GM12892 (cell line): ENCODE measurements around the gene ETV3. TPM values are rescaled to one million over a fixed set of nuclear protein-coding genes. Genes with fewer than 3 reads are reported as not detected.
"Not testable (repeated sequence)": the region's sequence is repeated elsewhere in the genome, so short reads cannot be mapped to it uniquely, and the experiment has no call there.

Experiments used
- DNase-seq: peaks from one replicate; pipeline ENCODE4 v3.0.0; 2011; ENCODE audit not compliant: insufficient read length
- FAIRE-seq: peaks from 2 replicates; lab custom pipeline; 2011; peaks lifted over from hg19 to GRCh38; lab: Jason Lieb, UNC
- POLR2A ChIP-seq: IDR thresholded peaks from 2 replicates; pipeline ENCODE4 v1.6.1; 2011; ENCODE audit warnings: low read depth, low read length, control low read depth
- POLR2AphosphoS5 ChIP-seq: IDR thresholded peaks from 2 replicates; pipeline ENCODE4 v1.6.1; 2011; ENCODE audit warnings: low read depth, low read length, control low read depth
- TAF1 ChIP-seq: IDR thresholded peaks from 2 replicates; pipeline ENCODE4 v1.6.1; 2011; ENCODE audit warnings: low read depth, mild to moderate bottlenecking, control low read depth, low read length, borderline replicate concordance
- polyA plus RNA-seq: library from polyadenylated mRNA; unstranded; fragments of >200 nt; gene quantifications from one replicate; pipeline ENCODE4 v1.2.1, GENCODE V29; 2012; ENCODE audit warnings: missing spikeins, inconsistent platforms; ENCODE audit not compliant: missing spikeins

Gene ETV3
- 6.6 TPM for polyA plus RNA-seq

DNA sequence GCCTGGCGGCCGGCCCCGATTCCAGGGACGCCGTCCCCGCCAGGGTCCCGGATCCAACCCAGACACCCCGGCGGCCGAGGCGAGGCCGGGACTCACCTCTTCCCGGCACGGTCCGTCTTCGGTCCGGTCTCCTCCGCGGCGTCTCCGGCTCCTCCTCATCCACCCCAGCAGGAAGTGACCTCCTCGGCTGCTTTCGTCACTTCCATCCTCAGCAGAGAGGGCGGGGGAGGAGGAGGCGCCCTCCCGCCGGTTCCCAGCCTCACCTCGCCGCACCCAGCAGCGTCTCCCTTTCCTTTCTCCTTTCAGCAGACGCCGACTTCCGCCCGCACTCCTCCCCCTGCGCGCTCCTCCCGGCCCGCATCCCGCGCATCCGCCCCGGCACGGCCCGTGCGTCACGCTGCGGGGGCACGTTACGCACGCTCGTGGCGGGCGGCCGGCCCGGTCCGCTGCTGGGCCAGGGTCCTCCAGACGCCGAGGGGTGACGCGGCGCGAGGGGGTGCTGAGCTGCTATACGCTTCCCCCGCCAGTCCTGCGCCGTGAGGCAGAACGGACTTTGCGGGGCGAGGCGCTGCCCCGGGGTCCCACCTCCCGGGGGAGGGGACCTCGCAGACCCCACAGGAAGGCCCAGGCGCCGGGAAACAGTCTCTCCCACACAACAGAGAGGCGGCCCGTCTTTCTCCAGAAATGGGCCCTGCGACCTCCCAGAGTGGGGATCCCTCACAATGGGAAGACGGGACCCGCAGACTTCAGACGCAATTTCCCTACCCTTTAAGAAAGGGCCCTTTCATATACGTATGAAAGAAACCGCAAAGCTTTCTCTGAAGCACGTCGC lies at the start of gene ETV3:
ETV3 (minus strand) TSS at position 176 of the 832 bp plus-strand sequence. CDS start 2,043 bp downstream, outside the sequence.
- DNase-seq (peak; percentile 85), FAIRE-seq (peak; percentile 92)
- TF ChIP-seq POLR2AphosphoS5, result peak; percentile 56; the same call in 1 of the 2 replicates
- TF ChIP-seq TAF1, result no peak
- TF ChIP-seq POLR2A, result peak; percentile 83

DNA sequence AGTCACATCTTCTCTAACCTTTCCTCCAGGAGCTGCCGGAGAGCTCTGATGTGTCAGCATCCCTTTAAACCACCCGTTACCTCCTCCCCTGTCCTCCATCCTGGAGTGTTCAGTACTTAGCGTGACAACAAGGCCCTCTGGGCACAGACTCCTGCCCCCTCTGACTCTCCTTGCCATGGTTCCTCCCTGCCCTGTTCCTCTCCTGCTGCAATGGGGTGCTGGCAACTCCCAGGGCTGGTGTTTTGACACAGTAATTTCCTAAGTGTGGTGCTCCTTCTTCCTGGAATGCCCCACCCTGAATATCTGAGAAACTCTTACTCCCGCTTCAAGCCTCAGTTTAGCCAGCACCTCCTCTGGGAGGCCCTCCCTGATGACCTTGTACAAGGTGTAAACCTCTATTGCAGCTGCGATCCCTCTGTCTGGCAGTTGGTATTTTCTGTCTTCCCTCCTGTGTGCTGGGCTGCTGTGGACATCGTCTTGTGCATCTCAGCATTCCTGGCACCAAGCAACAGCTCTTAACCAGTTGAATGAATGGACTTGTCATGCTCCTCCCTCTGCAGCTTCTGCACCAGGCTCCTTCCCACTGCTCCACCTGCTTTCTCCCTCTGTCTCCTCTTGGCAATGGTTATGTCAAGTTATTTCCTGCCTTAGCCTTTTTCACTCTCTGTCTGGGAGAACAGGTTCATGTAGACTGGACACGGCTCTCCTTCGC lies 48.2 kb upstream of the ETV3 start:
- no peak for TF ChIP-seq TAF1
- no peak for TF ChIP-seq POLR2AphosphoS5
- no peak for TF ChIP-seq POLR2A
- FAIRE-seq (no peak), DNase-seq (no peak)

DNA sequence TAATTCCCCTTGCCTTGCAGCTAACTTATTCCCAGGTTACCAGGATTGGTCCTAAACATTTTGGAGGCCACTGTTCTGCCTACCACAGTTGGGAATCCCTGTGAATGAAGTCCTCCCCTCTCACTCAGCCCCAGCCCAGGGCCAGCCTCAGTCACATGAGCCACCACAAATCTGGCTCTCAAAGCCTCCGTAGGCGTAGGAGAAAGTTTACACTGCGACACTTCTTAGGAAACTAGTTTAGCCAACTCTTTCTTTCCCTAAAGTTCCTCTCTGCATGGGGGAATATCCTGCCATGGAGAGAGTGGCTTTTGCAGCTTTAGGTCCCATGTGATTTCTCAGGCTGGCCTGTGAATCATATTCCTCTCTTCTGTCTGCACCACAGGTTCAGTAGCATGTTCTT lies 45.7 kb upstream of the ETV3 start:
- no peak for FAIRE-seq
- DNase-seq, result no peak
- TF ChIP-seq POLR2A, result no peak
- TF ChIP-seq POLR2AphosphoS5, result no peak
- TF ChIP-seq TAF1, result no peak

DNA sequence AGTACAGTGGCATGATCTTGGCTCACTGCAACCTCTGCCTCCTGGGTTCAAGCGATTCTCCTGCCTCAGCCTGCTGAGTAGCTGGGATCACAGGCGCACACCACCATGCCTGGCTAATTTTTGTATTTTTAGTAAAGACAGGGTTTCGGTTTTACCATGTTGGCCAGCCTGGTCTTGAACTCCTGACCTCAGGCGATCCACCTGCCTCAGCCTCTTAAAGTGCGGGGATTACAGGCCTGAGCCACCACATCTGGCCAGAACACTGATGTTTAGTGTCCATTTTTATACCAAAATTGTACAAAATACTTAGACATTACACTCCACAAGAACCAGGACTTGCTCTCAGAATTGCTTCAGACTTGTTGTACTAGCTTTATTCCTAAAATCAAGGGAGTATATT lies 44.2 kb upstream of the ETV3 start:
- DNase-seq, FAIRE-seq: not testable (repeated sequence)

DNA sequence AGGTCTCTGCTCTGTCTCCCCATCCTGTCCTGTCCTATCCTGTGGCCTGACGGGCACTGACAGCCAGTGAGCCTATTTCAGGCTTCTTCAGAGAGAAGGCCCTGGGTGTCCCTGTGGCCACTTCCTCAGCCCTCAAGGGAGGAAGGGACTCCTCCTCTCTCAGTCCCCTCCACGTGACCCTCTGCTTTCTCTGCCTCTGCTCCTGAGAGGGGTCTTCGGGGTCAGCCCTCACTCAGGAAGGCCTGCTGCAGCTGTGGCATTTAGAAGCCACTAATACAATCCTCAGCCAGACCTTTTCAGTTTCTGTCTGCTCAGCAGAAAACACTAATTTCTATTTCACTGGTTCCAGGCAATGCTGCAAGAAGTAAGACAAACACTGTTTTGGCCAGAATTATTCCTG lies 43.6 kb upstream of the ETV3 start:
- TF ChIP-seq POLR2A, result no peak
- no peak for TF ChIP-seq POLR2AphosphoS5
- TF ChIP-seq TAF1, result no peak
- FAIRE-seq (peak; percentile 21), DNase-seq (peak; percentile 33)

DNA sequence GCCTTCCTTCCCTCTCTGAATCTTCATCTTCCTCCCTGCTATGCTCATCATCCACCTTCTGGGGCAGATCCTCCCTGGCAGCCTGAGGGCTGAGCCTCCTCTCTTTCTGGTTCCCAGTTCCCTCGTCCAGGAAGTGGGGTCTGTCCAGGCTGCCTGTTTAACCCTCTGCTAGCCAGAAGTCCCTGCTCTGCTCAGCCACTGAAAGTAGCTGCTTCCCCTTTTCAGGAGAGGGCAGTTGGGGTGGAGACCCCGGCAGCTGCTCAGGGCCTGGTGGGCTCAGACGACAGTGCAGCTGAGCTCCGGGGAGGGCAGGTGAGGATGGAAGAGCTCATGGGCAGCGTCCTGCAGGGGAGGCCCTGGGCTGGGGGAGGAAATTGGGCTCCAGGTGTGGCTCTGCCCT lies 43.1 kb upstream of the ETV3 start:
- FAIRE-seq (peak; percentile 84), DNase-seq (peak; percentile 32)
- TF ChIP-seq POLR2AphosphoS5 (no peak), POLR2A (no peak), TAF1 (no peak)

DNA sequence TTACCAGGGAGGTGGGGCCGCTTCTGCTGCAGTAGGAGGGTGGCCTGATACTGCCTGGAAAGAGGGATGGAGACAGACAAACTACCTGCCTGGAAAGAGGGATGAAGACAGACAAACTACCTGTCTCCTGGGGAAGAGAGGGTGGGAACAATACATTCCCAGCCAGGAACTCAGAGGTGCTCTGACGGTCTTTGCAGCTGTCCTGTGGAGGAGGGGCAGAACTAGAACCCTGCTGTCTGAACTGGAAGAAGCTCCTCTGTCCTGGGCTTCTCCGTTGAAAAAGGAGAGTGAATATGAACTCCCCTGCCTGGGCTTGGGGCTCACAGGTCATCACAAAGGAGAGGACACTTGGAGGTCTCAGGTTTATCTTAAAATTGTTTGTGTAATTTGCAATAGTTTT lies 40.3 kb upstream of the ETV3 start:
- FAIRE-seq, result peak; percentile 60
- DNase-seq, result no peak
- TF ChIP-seq TAF1 (no peak), POLR2A (no peak), POLR2AphosphoS5 (no peak)

DNA sequence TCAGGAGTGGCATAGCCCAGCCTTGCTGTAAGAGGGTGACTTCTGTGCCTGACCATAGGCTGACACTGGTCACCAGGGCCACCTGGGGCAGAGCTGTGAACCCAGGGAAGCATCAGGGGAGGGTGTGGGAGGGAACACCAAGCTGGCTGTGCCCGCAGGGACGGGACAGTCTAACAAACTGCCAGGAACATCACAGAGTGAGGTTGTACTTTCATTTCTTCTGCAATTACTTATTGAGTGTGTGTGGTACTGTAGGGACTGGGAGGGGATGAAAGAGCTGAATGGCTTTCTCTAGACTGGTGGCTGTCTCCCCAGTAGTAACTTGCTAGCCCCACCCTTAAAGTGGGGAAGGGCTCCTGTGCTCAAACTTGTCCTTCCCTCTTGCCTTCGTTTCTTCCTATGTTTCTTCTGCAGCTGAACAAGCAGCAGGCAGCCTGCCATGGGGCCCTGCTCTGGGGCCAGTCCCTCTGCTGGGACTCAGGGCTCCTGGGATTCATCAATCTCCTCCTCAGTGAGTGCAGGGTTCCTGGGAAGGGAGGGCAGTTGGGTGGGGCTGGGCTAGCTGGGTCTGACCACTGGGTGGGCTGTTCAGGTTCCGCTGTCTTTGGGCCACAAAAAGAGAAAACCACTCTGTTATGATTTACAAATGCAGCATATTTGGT lies 39.7 kb upstream of the ETV3 start:
- peak; percentile 54 for FAIRE-seq
- DNase-seq, result no peak
- TF ChIP-seq POLR2AphosphoS5, result no peak
- no peak for TF ChIP-seq POLR2A
- no peak for TF ChIP-seq TAF1

DNA sequence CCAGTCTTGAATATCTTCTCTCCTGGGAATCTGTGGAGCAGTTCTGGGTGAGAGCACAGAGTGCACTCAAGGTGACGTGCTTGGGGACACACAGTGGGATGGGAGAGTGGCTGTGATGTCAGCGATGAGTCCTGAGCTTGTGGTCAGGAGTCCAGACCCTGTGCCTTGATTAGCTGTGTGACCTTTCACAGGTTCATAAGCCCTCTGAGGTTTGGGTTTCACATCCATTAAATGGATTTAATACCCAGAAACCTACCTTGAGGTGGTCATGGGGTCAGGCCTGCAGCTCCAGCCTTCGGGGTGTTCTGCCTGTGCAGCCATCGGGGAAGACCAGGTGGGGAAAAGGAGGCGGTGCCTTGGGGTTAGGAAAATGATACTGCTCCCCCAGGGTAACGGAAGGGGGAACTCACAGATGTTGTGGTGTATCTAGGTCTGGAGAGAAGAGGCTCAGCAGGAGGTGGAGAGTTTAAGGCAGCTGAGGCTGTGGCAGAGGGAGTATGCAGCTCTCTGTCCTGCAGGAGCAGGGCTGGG lies 38.5 kb upstream of the ETV3 start:
- peak; percentile 81 for FAIRE-seq
- peak; percentile 37 for DNase-seq
- TF ChIP-seq TAF1 (no peak), POLR2A (no peak), POLR2AphosphoS5 (no peak)

DNA sequence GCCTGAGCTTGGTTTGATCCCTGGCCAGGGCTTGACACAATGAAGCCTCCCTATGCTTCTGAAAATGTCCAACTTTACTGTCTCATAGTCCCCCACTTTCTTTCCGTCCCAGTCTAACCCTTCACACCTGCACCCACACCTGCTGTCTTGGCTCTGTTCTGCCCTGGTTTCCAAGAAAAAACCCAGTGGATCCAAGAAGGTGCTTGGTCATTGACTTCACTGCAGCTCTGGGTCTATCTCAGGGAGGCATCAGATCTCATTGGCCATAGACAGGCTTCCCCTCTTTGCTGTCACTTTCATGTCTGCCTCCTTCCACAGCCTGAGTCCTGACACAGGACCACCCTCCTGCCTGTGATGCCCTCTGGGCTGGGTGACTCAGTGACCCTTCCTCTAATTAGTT lies 37.8 kb upstream of the ETV3 start:
- TF ChIP-seq TAF1 (no peak), POLR2A (no peak), POLR2AphosphoS5 (no peak)
- DNase-seq (no peak), FAIRE-seq (no peak)

DNA sequence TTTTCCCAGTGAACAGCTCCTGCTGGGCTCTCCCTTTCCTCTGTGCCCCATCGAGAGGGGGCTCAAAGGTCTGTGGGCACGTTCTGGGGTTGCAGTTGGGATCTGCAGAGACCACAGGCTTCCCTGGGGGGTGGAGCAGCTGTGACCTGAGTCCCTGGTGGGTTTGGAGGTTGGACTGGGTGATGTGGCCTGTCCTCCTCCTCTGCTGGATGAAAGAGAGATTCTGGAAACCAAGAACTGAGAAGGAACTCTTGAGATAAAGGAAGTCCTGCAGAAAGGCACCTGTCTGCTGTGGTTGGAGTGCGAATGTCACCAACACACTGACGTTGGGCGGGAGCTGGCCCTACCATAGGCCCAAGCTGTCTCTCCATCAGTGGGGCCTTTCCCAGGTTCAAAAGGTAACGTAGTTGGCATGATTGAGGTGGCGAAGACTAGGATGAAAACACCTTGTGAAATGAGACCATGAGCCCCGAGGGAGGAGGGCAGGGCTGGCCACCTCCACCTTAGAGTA lies 35.8 kb upstream of the ETV3 start:
- TF ChIP-seq POLR2A (no peak), TAF1 (no peak), POLR2AphosphoS5 (no peak)
- FAIRE-seq (peak; percentile 38), DNase-seq (no peak)

DNA sequence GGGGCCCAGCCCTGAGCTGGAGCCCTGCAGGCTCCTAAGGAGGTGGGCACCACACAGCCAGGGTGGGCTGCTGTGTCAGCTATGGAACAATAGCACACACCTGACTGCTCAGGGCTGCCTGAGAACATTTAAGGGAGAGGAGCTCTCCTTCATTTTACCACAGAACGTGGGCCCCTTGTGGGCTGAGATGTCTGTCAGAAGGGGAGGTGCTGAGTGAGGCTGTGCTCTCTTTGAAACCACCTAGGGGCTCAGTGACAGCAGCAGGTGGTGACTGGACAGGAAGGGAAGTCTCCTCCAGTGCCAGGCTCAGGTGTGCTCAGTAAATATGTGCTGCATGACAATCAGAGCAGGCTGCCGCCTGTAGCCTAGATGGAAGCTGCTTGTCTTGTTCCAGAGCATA lies 35.0 kb upstream of the ETV3 start:
- FAIRE-seq, DNase-seq: not testable (repeated sequence)

DNA sequence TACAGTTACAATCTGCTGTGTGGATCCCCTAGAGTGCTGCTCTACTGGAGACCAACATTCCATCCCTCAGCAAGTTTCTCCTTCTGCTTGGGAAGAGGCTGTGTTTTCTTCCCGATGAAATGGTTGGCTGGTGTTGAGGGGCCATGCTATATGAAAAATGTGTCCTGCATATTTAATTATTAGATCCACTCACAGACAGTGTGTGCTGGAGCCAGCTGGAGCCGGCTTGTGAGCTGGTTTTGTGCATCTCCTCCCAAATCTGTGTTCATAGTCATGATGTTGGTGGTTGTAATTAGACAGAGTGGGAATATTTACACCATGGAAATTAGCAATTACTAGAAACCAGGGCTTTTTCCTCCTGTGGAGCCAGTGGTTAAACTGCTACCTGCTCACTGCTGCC lies 34.4 kb upstream of the ETV3 start:
- not testable (repeated sequence) for DNase-seq, FAIRE-seq

DNA sequence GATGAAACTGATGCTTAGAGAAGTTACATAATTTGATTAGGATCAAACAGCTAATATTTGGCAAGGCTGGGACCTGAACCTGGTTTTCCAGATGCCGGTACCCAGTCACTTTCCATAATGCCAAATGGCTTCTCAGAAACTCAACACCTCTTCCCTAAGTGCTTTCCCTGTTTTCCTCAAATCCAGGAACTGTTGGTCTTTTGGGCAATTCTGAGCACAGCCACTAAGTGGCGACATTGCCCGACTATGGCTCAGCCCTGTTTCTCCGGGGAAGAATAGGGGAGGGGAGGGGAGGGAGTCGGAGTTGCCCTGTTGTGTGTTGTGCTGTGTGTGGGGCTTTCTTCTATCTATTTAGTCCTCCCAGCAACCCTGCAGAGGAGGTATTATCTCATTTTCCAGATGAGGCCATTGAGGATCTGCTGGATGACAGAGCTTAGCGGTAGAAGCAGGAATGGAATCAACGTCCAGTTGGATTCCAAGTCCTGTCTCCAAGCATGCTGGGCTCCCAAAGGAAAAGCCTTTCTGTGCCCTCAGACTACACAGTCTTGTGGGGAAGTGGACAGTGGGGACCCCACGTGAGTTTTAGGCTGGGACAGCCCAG lies 33.8 kb upstream of the ETV3 start:
- peak; percentile 62 for FAIRE-seq
- not testable (repeated sequence) for DNase-seq
